ENCODE measurements around the gene COL4A1. TPM values are rescaled to one million over a fixed set of nuclear protein-coding genes. Genes with fewer than 3 reads are reported as not detected.
A peak's percentile ranks its signal among the peaks of the same experiment; 100 is the strongest.

Gene COL4A1
- total and polyA plus RNA-seq, 11 donors, result 52.6 to 428 (median 184) TPM

GRCh38 chr13:110257408-110257807 lies 49.5 kb downstream of the COL4A1 start:
- no peak for DNase-seq
- intact Hi-C loops (cut with DNase I), result no loop called here
- ATAC-seq, result no peak
- no peaks in the 10 kb centered on the region for H3K9me3 ChIP-seq
- H3K27ac ChIP-seq, result peak overlapping the region in 2 of 12 donors; percentile 33 to 81
- WGBS, 4 donors, result 91 to 95% (median 94%) methylated on average over 3 of the region's 3 CpGs
- no peaks in the 10 kb centered on the region for H3K27me3 ChIP-seq
- H3K4me1 ChIP-seq, result peaks cover 0 to 69% (median 39%) of the 10 kb centered on the region in 12 donors
- no peak overlapping the region for H3K4me3 ChIP-seq
- TF ChIP-seq CTCF (IDR thresholded peaks at IDR 0.05), result no peak
- no peak for TF ChIP-seq POLR2A (IDR thresholded peaks at IDR 0.05)
- peaks cover 0 to 2% (median 0%) of the 10 kb centered on the region in 9 donors for H3K36me3 ChIP-seq

- intact Hi-C loops (cut with DNase I), result no loop called here
- H3K4me3 ChIP-seq, result no peak overlapping the region
- no peaks in the 10 kb centered on the region for H3K9me3 ChIP-seq
- peaks cover 0 to 6% (median 0%) of the 10 kb centered on the region in 9 donors for H3K36me3 ChIP-seq
- 72 to 80% (median 77%) methylated on average over 18 of the region's 18 CpGs for WGBS, 4 donors
- H3K27me3 ChIP-seq, result no peaks in the 10 kb centered on the region
- H3K4me1 ChIP-seq, result peaks cover 0 to 63% (median 34%) of the 10 kb centered on the region in 12 donors
- no peak for TF ChIP-seq CTCF (IDR thresholded peaks at IDR 0.05)
- no peak for TF ChIP-seq POLR2A (IDR thresholded peaks at IDR 0.05)
- H3K27ac ChIP-seq, result peak overlapping the region in 5 of 12 donors; percentile 16 to 81 (median 28)
- DNase-seq (peak in 1 of 5 donors; percentile 11), ATAC-seq (no peak)
These were observed 50.6 kb downstream of the COL4A1 start for GRCh38 chr13:110256126-110256905.

- intact Hi-C loops (cut with DNase I), result no loop called here
- peaks cover 0 to 66% (median 41%) of the 10 kb centered on the region in 12 donors for H3K4me1 ChIP-seq
- ATAC-seq, result no peak
- no peaks in the 10 kb centered on the region for H3K9me3 ChIP-seq
- H3K4me3 ChIP-seq, result no peak overlapping the region
- DNase-seq, result peak in 1 of 5 donors; percentile 9
- WGBS, 4 donors, result 71 to 78% (median 76%) methylated on average over 8 to 9 of the region's 9 CpGs
- peak overlapping the region in 9 of 12 donors; percentile 24 to 79 (median 48) for H3K27ac ChIP-seq
- no peaks in the 10 kb centered on the region for H3K27me3 ChIP-seq
- TF ChIP-seq CTCF (IDR thresholded peaks at IDR 0.05) (no peak), POLR2A (IDR thresholded peaks at IDR 0.05) (no peak)
- peaks cover 0 to 6% (median 0%) of the 10 kb centered on the region in 9 donors for H3K36me3 ChIP-seq
These were observed 52.0 kb downstream of the COL4A1 start for GRCh38 chr13:110254751-110255553.

GRCh38 chr13:110254151-110254679 lies 52.7 kb downstream of the COL4A1 start:
- DNase-seq (no peak), ATAC-seq (no peak)
- peak overlapping the region in 10 of 12 donors; percentile 6 to 79 (median 50) for H3K27ac ChIP-seq
- 67 to 76% (median 70%) methylated on average over 7 of the region's 7 CpGs for WGBS, 4 donors
- TF ChIP-seq CTCF (IDR thresholded peaks at IDR 0.05), result no peak
- TF ChIP-seq POLR2A (IDR thresholded peaks at IDR 0.05), result no peak
- no peaks in the 10 kb centered on the region for H3K27me3 ChIP-seq
- H3K9me3 ChIP-seq, result no peaks in the 10 kb centered on the region
- no peak overlapping the region for H3K4me3 ChIP-seq
- peaks cover 0 to 6% (median 0%) of the 10 kb centered on the region in 9 donors for H3K36me3 ChIP-seq
- intact Hi-C loops (cut with DNase I), result no loop called here
- H3K4me1 ChIP-seq, result peaks cover 0 to 66% (median 42%) of the 10 kb centered on the region in 12 donors

Data from heart left ventricle (tissue), 16 donors.